ENCODE measurements around the gene PCDH1. TPM values are rescaled to one million over a fixed set of nuclear protein-coding genes. Genes with fewer than 3 reads are reported as not detected.
A peak's percentile ranks its signal among the peaks of the same experiment; 100 is the strongest.

The PCDH1 gene
- total RNA-seq, 1 donor from 2014 or later: 11.5 TPM

GRCh38 chr5:141824717-141825116 is 53.5 kb downstream of the PCDH1 start:
- no peak overlapping the region for H3K27ac Mint-ChIP-seq (ENCODE audit: unreplicated experiment)
- H3K4me2 ChIP-seq (ENCODE audit: low read length): no peak overlapping the region
- no peaks in the 10 kb centered on the region for H3K36me3 Mint-ChIP-seq (ENCODE audit: low read depth, unreplicated experiment)
- FAIRE-seq (no peak), DNase-seq (ENCODE audit: low read depth) (no peak)
- no peak overlapping the region for H3K27ac ChIP-seq (ENCODE audit: low read depth, low read length)
- H3K36me3 ChIP-seq (ENCODE audit: insufficient read depth, low read length): no peaks in the 10 kb centered on the region
- peaks cover 4% of the 10 kb centered on the region for H3K4me1 ChIP-seq (ENCODE audit: insufficient read depth, low read length)
- H3K9me3 Mint-ChIP-seq (ENCODE audit: unreplicated experiment): no peaks in the 10 kb centered on the region
- no peak overlapping the region for H3K9ac ChIP-seq (ENCODE audit: low read length)
- H3K27me3 ChIP-seq (ENCODE audit: insufficient read depth, low read length): no peaks in the 10 kb centered on the region
- no peak overlapping the region for H3K4me3 ChIP-seq (ENCODE audit: insufficient read depth, low read depth, low read length)
- H4K20me1 ChIP-seq (ENCODE audit: insufficient read depth, low read length): no peaks in the 10 kb centered on the region
- peaks cover 21% of the 10 kb centered on the region for H3K27me3 Mint-ChIP-seq (ENCODE audit: low read depth, unreplicated experiment)
- TF ChIP-seq EZH2 (IDR thresholded peaks at IDR 0.05; ENCODE audit: insufficient read depth, low read length): no peak
- TF ChIP-seq, protein P1, sequence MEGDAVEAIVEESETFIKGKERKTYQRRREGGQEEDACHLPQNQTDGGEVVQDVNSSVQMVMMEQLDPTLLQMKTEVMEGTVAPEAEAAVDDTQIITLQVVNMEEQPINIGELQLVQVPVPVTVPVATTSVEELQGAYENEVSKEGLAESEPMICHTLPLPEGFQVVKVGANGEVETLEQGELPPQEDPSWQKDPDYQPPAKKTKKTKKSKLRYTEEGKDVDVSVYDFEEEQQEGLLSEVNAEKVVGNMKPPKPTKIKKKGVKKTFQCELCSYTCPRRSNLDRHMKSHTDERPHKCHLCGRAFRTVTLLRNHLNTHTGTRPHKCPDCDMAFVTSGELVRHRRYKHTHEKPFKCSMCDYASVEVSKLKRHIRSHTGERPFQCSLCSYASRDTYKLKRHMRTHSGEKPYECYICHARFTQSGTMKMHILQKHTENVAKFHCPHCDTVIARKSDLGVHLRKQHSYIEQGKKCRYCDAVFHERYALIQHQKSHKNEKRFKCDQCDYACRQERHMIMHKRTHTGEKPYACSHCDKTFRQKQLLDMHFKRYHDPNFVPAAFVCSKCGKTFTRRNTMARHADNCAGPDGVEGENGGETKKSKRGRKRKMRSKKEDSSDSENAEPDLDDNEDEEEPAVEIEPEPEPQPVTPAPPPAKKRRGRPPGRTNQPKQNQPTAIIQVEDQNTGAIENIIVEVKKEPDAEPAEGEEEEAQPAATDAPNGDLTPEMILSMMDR (IDR thresholded peaks at IDR 0.05; ENCODE audit: insufficient read depth, low read depth, low read length): no peak
- H3K9me3 ChIP-seq (ENCODE audit: insufficient read depth, low read depth, low read length): no peaks in the 10 kb centered on the region
- peaks cover 11% of the 10 kb centered on the region for H3K4me1 Mint-ChIP-seq (ENCODE audit: low read depth, unreplicated experiment)
- no peaks in the 10 kb centered on the region for H3K79me2 ChIP-seq (ENCODE audit: insufficient read depth, low read length)
- H2AFZ ChIP-seq (ENCODE audit: low read depth, low read length): no peak overlapping the region
- H3K4me3 Mint-ChIP-seq (ENCODE audit: unreplicated experiment): no peak overlapping the region

- Mint-ChIP-seq H3K9me3 (ENCODE audit: unreplicated experiment) (no peaks in the 10 kb centered on the region), H3K4me3 (ENCODE audit: unreplicated experiment) (no peak overlapping the region), H3K36me3 (ENCODE audit: low read depth, unreplicated experiment) (no peaks in the 10 kb centered on the region), H3K27ac (ENCODE audit: unreplicated experiment) (no peak overlapping the region), H3K4me1 (ENCODE audit: low read depth, unreplicated experiment) (peaks cover 11% of the 10 kb centered on the region), H3K27me3 (ENCODE audit: low read depth, unreplicated experiment) (peaks cover 20% of the 10 kb centered on the region)
- H3K4me1 ChIP-seq (ENCODE audit: insufficient read depth, low read length): peaks cover 4% of the 10 kb centered on the region
- no peak for DNase-seq (ENCODE audit: low read depth)
- H3K9me3 ChIP-seq (ENCODE audit: insufficient read depth, low read depth, low read length): no peaks in the 10 kb centered on the region
- peaks cover 3% of the 10 kb centered on the region for H3K27me3 ChIP-seq (ENCODE audit: insufficient read depth, low read length)
- no peak for FAIRE-seq
- no peaks in the 10 kb centered on the region for H3K36me3 ChIP-seq (ENCODE audit: insufficient read depth, low read length)
- no peak overlapping the region for H3K4me3 ChIP-seq (ENCODE audit: insufficient read depth, low read depth, low read length)
- H3K27ac ChIP-seq (ENCODE audit: low read depth, low read length): no peak overlapping the region
- no peak overlapping the region for H3K9ac ChIP-seq (ENCODE audit: low read length)
- TF ChIP-seq EZH2 (IDR thresholded peaks at IDR 0.05; ENCODE audit: insufficient read depth, low read length): no peak
- H3K79me2 ChIP-seq (ENCODE audit: insufficient read depth, low read length): no peaks in the 10 kb centered on the region
- no peak overlapping the region for H3K4me2 ChIP-seq (ENCODE audit: low read length)
- no peak overlapping the region for H2AFZ ChIP-seq (ENCODE audit: low read depth, low read length)
- H4K20me1 ChIP-seq (ENCODE audit: insufficient read depth, low read length): no peaks in the 10 kb centered on the region
Observed at GRCh38 chr5:141823056-141823455, 55.2 kb downstream of the PCDH1 start.

DNA sequence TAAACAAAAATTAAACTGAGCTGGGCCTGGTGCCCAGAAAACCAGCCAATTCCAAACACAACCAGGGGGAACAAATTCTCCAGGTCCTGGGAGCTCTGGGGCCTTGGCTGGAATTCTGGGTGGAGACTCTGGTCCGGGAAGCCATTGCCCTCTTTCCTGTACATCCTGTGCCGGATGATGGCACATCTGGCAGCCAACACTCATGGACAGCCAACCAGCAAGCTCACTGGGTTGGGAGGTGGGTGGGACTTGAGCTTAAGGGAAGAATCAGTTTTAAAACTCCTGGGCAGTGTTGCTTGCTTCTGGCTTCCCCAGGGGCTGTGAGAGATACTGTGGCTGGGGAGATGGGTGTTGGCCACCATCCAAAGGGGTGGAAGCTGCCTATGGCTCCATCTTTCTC is 56.1 kb downstream of the PCDH1 start:
- FAIRE-seq: no peak
- H3K27ac ChIP-seq (ENCODE audit: low read depth, low read length): peak overlapping the region; percentile 64
- peaks cover 4% of the 10 kb centered on the region for H3K4me1 ChIP-seq (ENCODE audit: insufficient read depth, low read length)
- no peak overlapping the region for H3K4me3 ChIP-seq (ENCODE audit: insufficient read depth, low read depth, low read length)
- TF ChIP-seq, protein P1 (IDR thresholded peaks at IDR 0.05; ENCODE audit: insufficient read depth, low read depth, low read length): no peak
- TF ChIP-seq EZH2 (IDR thresholded peaks at IDR 0.05; ENCODE audit: insufficient read depth, low read length): no peak
- Mint-ChIP-seq H3K27ac (ENCODE audit: unreplicated experiment) (peak overlapping the region; percentile 81), H3K4me3 (ENCODE audit: unreplicated experiment) (no peak overlapping the region), H3K27me3 (ENCODE audit: low read depth, unreplicated experiment) (peaks cover 19% of the 10 kb centered on the region), H3K4me1 (ENCODE audit: low read depth, unreplicated experiment) (peaks cover 12% of the 10 kb centered on the region), H3K9me3 (ENCODE audit: unreplicated experiment) (peaks cover under 1% of the 10 kb centered on the region), H3K36me3 (ENCODE audit: low read depth, unreplicated experiment) (no peaks in the 10 kb centered on the region)
- H3K79me2 ChIP-seq (ENCODE audit: insufficient read depth, low read length): no peaks in the 10 kb centered on the region
- no peaks in the 10 kb centered on the region for H4K20me1 ChIP-seq (ENCODE audit: insufficient read depth, low read length)
- H3K36me3 ChIP-seq (ENCODE audit: insufficient read depth, low read length): no peaks in the 10 kb centered on the region
- no peaks in the 10 kb centered on the region for H3K9me3 ChIP-seq (ENCODE audit: insufficient read depth, low read depth, low read length)
- peaks cover 3% of the 10 kb centered on the region for H3K27me3 ChIP-seq (ENCODE audit: insufficient read depth, low read length)
- no peak overlapping the region for H2AFZ ChIP-seq (ENCODE audit: low read depth, low read length)
- DNase-seq (ENCODE audit: low read depth): peak; percentile 8
- H3K4me2 ChIP-seq (ENCODE audit: low read length): no peak overlapping the region
- H3K9ac ChIP-seq (ENCODE audit: low read length): no peak overlapping the region

Data from astrocyte (in vitro differentiated cells and primary cell).